ENCODE measurements around the gene HLA-DRB1.
"Not testable (repeated sequence)": the region's sequence is repeated elsewhere in the genome, so short reads cannot be mapped to it uniquely, and the experiment has no call there.

Gene HLA-DRB1

GRCh38 chr6:32580593-32580992 is 9.1 kb downstream of the HLA-DRB1 start:
- no peak overlapping the region for H3K27ac ChIP-seq
- no peak overlapping the region for H3K4me3 ChIP-seq
- no peak for DNase-seq
- H3K9me3 ChIP-seq: no peaks in the 10 kb centered on the region
- no peaks in the 10 kb centered on the region for H3K36me3 ChIP-seq
- no peaks in the 10 kb centered on the region for H3K27me3 ChIP-seq
- no peaks in the 10 kb centered on the region for H3K4me1 ChIP-seq
- intact Hi-C loops (cut with DNase I; ENCODE audit: low total_unique reads): loop anchor here (10.0 kb wide), 1 partner anchor 46 kb away; the partner anchor contains the start of gene HLA-DRB5
- TF ChIP-seq CTCF (IDR thresholded peaks at IDR 0.05): no peak

DNA sequence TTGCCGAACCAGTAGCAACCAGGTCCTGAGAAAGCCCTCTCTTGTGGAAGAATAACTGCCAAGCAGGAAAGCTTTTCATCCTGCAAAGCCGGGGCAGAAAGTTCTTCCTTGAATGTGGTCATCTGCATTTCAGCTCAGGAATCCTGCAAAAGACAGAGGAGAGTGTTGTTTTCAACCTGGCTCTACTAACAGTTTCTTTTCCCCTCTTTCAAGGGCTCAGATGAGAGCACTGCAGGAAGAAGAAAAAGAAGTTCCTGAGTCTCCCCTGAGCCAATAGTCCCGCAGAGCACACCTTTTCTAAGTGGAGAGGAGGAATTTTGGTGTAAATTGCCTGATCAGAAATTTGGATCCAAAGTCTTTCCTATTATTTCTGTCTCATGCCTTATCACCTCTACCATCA is 10.7 kb downstream of the HLA-DRB1 start:
- intact Hi-C loops (cut with DNase I; ENCODE audit: low total_unique reads): no loop called here
- no peak for TF ChIP-seq CTCF (IDR thresholded peaks at IDR 0.05)
- Histone ChIP-seq H3K36me3 (no peaks in the 10 kb centered on the region), H3K27ac (no peak overlapping the region), H3K27me3 (no peaks in the 10 kb centered on the region), H3K4me3 (no peak overlapping the region), H3K9me3 (no peaks in the 10 kb centered on the region), H3K4me1 (no peaks in the 10 kb centered on the region)
- DNase-seq: no peak

DNA sequence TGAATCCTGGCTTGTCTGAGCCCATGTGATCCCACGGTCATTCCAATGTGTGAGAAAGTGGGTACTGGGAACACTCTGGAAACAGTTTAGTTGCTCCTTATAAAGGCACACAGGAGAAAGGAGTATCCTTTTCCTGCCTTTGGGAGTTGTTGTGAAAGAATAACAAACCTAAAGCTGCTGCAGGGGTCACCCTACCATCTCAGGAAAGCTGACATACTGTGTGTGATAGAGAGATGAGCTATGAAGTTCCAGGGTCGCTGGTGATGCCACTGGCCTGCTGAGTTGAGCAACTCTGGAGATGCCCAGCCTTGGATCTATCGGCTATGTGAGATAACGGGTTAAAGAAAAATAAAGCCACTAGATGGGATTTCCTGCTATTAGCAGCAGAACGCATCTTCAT is 12.2 kb downstream of the HLA-DRB1 start:
- intact Hi-C loops (cut with DNase I; ENCODE audit: low total_unique reads); H3K27me3 ChIP-seq; H3K27ac ChIP-seq; H3K4me1 ChIP-seq; H3K9me3 ChIP-seq; H3K4me3 ChIP-seq; H3K36me3 ChIP-seq; DNase-seq: not testable (repeated sequence)

- no peak for DNase-seq
- no peaks in the 10 kb centered on the region for H3K9me3 ChIP-seq
- no peak overlapping the region for H3K4me3 ChIP-seq
- no peaks in the 10 kb centered on the region for H3K4me1 ChIP-seq
- no peak overlapping the region for H3K27ac ChIP-seq
- intact Hi-C loops (cut with DNase I; ENCODE audit: low total_unique reads): no loop called here
- H3K27me3 ChIP-seq: no peaks in the 10 kb centered on the region
- no peaks in the 10 kb centered on the region for H3K36me3 ChIP-seq
- no peak for TF ChIP-seq CTCF (IDR thresholded peaks at IDR 0.05)
Measured at GRCh38 chr6:32576250-32576649, 13.4 kb downstream of the HLA-DRB1 start.

DNA sequence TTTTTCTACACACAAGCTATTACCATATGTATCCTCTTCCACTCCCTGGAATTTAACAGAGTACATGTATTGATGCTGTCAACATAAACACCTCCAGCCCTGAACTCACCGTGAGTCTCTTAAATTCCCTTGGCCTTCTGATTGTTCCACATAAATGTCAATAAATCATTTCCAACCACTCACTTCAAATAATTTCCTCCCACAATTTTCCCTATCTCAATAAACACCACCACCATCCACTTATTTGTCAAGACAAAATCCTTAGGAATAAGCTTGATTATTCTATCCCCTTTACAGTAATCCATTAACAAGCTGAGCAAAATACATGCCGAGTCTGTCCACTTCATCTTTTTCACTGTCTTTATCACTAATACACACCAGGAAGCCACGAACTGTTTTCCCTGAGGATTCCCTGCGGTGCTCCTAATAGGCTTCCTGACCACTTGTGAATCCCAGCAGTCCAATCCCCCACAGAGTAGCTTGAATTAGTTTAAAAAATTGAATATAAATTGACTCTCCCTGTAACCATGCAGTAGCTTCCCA is 19.2 kb downstream of the HLA-DRB1 start:
- no peak for DNase-seq
- no peak overlapping the region for H3K27ac ChIP-seq
- H3K9me3 ChIP-seq: no peaks in the 10 kb centered on the region
- H3K4me1 ChIP-seq: no peaks in the 10 kb centered on the region
- TF ChIP-seq CTCF (IDR thresholded peaks at IDR 0.05): no peak
- no peaks in the 10 kb centered on the region for H3K27me3 ChIP-seq
- intact Hi-C loops (cut with DNase I; ENCODE audit: low total_unique reads): no loop called here
- no peak overlapping the region for H3K4me3 ChIP-seq
- H3K36me3 ChIP-seq: no peaks in the 10 kb centered on the region

GRCh38 chr6:32568561-32568960 is 21.1 kb downstream of the HLA-DRB1 start:
- TF ChIP-seq CTCF (IDR thresholded peaks at IDR 0.05): no peak
- H3K4me1 ChIP-seq: no peaks in the 10 kb centered on the region
- H3K9me3 ChIP-seq: no peaks in the 10 kb centered on the region
- H3K27ac ChIP-seq: no peak overlapping the region
- H3K4me3 ChIP-seq: no peak overlapping the region
- intact Hi-C loops (cut with DNase I; ENCODE audit: low total_unique reads): no loop called here
- no peak for DNase-seq
- H3K27me3 ChIP-seq: no peaks in the 10 kb centered on the region
- no peaks in the 10 kb centered on the region for H3K36me3 ChIP-seq

Data from tibial artery (tissue), 4 donors.